Limb (tissue), 2 donors: Measurements from ENCODE around the gene KAZN.

ENCODE experiments used
- DNase-seq, 2 donors: peaks; one replicate each; pipeline ENCODE4 v3.0.0-alpha.2; 2016; ENCODE audit errors: extremely low spot score in 2 of 2

Gene KAZN

DNA sequence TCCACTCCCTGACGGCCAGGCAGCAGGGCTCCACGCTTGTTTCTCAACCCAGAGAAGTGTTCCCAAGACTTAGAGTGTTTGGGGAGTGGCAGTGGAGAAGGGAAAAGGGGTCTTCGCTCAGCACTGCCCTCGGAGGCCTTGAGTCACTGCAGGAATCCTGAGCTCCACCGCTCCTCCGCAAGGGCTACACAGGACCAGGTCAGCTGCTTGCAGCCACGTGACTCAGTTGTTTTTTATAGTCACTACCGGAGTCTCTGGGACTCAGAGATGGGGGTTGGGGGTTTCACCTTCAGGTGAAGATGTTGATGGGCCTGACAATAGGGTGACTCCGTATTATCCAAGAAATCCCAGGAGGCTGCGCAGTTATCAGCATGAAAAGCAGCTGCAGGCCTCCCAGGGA is 478.9 kb downstream of the KAZN start:
- DNase-seq, result no peak

DNA sequence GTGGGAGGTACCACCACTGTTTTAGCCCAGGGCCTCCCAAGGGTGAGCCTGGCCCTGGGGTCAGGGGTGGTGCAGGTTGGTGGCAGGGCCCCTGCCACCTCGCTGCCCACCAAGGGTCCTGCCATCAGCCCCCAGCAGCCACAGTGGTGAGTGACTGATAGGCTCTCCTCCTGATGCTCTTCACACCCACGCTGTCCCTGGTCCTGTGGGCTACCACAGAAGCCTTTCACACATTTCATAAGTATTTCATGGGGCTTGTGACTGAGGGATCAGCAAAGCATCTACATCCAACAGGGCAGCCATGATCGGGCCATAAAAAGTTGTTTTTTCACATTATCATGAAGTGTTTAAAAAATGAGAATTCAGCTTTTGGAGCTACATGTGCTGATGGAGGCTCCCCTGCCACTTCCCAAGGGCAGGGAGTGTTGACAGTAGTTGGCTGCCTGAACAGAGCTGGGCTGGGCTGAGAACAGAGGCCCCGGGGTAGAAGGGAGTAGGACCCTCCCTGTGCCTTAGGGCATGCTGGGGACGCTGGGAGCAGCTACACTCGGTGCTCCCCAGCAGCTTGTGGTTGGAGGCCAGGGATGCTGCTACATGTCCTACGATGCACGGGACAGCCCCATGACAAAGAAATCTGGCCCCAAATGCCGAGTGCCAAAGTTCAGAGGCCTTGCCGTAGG is 482.0 kb downstream of the KAZN start:
- DNase-seq, result no peak

DNA sequence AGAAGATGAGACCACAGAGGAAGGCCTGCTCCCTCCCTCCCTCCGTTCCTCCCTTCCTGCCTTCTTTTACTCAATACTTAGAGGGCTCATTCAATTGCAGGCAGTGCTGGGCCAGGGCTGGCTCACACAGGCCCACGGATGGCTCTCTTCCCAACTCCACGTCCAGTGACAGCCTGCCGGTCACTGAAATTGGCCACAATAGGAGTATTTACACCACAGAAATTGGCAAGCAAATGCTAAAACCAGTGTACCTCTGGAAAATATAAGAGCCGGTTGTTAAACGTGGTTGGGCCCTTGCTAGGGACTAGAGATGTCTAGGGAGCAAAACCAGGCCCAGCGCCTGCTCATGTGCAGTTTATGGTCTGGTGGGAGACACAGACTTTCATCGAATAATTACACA is 482.6 kb downstream of the KAZN start:
- DNase-seq, result peak in 1 of 2 donors; percentile 30

DNA sequence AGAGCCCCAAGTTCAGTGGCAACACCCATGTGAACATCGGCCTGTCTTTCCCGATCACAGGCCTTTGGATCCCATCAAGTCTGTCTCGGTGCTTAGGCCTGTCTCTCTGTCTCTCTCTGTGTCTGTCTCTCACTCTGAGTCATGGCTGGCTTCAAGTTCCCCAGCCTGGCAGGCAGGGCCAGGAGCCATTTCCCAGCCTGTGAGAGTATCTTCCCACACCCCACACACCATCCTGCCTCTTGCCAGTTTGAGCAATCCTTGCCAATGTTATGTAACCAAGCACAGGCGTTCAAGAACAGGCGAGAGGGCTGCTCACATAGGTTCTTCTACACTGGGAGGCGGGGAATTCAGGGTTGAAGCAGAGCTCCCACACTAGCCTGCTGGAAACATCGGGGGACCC is 485.1 kb downstream of the KAZN start:
- DNase-seq, result no peak

DNA sequence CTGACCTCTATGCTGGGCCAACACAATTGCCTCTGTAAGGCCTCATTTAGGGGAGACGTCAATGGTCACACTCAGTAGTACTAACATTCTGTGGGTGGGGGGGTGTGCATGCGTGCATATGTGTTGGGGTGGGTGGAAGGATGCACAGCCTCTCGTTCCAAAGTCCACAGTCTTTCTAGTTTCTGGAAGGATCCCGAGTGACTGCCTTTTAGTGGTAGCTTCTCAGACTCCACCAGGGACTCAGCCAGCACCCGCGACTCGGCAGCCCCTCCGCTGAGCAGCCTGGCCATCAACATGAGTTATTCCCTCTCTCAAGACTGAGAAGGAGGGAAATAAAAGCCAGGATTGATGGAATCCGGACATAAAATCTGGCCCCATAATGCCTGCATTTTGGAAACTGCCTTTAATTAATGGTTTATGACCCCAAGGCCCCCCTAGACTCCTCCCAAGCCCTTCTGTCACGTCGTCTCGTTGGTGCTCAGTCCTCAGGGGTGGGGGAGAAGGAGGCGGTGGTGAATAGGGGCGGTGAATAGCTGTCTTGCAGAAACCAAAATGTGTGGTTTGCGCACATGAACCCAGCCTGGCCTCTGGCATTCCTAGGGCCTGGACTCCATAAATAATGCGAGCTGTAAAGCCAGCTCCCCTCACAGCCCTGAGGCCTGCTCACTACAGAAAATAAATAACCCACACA is 489.9 kb downstream of the KAZN start:
- peak; percentile 49 to 67 for DNase-seq

DNA sequence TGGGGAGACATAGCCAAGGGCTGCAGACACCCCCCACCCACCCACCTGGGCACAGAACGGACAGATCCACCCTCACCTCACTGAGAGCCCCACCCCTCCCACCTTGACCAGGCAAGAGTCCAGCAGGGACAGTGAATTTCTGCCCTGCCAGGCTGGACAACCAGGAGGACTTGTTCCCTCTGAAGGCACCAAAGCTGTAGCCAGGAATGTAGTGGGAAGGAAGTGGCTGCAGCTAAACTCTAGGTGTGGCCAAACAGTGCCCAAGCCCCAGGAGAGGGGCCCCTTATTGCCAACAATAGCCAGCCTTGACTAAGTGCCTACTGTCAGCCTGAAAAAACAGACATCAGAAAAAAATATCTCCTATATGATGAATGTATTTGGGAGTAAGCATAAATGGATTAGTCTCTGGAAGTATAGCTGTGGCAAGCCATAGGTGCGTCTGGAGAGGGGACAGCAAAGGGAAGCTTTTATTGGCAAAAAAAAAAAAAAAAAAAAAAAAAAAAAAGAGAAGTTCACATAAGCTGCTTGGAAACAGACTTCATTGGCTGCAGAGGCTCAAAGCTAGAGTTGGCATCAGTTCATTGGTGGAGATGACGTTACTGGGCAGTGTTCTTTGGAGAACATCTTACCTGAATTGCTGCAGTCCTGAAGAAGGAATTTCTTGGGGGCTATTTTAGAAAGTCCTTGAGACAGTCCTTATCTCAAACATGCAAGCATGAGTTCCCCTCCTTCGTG is 490.9 kb downstream of the KAZN start:
- DNase-seq, result no peak

DNA sequence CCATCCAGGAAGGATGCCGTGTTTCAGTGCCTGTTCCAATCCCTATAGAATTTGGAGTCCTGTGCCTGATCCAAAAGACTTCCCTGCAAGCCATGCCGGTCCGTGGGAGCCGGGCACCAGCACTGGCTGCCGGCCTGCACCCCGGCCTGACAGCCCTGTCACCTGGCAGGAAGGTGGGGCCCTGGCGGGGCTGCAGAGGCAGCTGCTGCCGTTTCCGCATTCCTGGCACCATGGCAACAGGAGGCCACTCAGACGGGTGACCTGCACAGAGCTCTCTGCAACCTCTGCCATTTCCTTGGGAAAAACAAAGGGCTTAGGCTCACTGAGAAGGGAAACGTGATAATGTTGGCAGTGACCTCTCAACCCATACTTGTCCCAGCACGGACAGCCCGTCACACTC is 491.9 kb downstream of the KAZN start:
- peak in 1 of 2 donors; percentile 71 for DNase-seq

DNA sequence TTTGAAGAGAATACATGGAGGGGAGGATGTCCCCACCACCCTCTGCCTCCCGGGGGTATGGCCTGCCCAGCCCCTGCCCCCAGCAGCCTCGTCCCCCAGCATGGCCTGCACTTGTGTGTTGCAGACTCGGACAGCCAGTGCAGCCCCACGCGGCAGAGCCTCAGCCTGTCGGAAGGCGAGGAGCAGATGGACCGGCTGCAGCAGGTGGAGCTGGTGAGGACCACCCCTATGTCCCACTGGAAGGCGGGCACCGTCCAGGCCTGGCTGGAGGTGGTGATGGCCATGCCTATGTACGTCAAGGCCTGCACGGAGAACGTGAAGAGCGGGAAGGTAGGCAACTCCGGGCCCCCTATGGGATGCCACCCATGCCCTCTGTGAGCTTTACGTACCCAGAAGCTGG is 495.6 kb downstream of the KAZN start:
- DNase-seq, result no peak

DNA sequence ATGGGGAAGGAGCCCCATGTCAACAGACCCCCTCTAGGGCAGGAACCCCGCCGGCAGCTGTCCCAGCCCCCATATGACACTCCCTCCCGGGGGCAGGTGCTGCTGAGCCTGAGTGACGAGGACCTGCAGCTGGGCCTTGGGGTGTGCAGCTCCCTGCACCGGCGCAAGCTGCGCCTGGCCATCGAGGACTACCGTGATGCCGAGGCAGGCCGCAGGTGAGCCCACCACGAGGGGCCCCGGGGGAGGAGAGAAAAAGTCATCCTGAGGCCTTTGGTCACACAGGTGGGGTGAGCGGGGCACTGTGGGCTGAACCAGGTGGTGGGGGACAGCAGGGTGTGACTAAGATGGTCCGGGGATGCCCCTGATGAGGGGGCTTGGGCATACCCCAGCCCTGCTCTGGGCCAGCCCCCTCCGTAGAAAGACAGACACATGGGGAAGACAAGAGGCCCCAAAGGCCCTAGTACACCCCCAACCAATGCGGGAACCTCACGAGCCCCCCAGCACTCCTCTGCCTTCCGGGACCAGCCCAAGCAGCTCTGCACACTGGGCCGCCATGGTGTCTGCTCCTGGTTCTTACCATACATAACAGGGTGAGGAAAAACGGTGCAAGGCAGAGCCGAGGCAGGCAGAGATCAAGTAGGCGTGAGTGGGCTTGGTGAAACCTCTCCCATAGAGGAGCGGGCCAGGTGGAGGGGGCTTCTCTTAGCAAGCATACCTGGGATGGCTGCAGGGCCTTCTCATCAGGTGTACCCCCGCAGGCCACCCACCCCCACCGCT is 496.4 kb downstream of the KAZN start:
- no peak for DNase-seq

DNA sequence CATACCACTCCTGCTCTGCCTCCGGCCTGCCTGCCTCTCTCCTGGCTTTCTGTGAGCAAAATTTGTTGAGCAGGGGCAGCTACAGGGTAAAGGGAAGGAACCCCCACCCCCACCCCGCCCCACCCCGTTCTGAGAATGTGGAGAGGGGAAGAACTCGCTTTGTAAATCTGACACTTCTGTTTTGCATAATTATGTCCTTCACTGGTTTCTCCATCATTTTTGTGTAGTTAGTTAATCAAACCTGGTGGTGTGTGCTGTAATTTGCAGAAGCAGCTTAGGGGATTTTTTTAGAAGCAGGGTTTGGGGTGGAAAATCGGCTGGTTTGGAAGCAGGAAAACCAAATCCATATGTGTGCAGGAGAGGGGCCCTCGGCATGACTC is 497.0 kb downstream of the KAZN start:
- DNase-seq, result no peak

DNA sequence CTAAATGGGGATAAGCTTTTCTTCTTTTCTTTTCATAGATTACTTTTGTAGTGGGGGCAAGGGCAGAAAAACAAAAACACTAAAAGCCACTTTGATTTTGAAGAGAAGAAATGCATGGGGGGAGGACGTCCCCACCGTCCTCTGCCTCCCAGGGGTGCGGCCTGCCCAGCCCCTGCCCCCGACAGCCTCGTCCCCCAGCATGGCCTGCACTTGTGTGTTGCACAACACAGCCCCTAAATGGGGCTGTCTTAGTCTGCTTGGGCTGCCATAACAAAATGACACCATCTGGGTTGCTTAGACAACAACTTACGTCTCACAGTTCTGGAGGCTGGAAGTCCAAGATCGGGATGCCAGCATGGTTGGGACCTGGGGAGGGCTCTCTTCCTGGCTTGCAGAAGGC is 497.8 kb downstream of the KAZN start:
- DNase-seq, result no peak

DNA sequence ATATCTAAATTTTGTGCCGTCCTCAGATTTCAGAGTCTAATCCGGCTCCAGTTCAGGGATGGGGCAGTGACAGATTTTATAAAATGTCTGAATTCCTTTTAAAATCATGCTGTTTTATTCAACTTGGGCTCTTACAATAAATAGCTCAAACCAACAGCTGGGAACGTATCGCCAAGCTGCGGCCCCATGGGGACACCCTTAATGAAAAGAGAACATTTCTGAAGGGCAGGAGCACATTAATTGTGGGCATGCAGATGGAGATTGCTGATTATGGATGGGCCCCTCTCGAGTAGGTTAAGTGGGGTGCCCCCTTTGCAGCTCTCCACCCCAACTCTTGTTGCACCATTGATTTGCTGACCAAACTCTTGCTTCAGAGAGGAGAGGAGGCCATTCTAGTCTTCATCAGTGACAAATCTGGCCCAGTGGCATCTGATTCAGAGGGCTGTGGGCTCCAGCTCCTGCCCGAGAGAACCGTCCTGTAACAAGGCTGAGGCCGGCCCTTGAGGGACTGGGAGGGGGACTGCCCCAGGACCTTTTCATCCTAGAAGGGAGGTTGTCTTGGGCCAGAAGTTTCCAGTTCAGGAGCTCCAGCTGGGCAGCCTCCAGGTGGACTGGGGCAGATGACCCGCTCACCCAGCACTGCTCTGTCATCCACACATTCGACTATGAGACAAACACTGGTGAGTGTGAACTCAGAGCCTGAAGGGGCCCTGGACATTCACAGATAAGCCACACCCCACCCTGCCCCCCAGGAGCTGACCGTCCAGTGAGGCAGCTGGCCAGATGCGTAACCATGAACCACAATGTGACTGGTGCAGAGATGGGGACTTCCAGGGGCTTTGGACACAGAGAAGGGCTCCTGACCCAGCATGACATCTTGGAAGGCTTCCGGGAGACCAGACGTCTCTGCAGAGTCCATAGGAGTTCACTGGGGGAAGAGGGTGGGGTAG is 500.0 kb downstream of the KAZN start:
- no peak for DNase-seq

DNA sequence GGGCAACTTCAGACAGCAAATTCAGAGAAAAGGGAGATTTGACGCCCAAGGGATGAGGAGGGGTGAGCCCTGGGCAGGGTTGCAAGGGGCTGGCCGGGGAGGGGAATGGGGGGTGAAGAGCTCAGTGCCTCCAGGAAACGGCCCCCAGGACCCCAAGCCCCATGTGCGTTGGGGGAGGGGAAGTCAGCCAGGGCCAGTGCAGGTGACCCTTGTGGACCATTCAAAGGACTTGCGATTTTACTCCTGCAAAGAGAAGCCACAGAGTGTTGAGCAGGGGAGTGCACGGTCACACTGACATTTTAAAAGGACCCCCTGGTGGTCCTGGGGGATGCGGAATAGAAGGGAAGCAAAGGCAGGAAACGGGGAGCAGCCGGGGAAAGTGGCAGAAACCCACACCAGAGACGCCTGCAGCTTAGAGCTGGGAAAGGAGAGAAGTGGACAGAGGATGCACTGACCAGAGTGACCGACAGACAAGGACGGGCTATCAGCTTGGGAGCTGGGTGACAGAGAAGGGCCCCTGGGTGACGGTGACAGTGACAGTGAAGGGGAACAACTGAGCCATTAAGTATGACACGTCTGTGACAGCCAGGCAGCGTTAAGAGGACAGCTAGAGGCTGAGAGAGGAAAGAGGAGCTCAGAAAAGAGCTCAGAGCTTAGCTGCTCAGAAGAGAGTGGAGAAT is 501.1 kb downstream of the KAZN start:
- no peak for DNase-seq

DNA sequence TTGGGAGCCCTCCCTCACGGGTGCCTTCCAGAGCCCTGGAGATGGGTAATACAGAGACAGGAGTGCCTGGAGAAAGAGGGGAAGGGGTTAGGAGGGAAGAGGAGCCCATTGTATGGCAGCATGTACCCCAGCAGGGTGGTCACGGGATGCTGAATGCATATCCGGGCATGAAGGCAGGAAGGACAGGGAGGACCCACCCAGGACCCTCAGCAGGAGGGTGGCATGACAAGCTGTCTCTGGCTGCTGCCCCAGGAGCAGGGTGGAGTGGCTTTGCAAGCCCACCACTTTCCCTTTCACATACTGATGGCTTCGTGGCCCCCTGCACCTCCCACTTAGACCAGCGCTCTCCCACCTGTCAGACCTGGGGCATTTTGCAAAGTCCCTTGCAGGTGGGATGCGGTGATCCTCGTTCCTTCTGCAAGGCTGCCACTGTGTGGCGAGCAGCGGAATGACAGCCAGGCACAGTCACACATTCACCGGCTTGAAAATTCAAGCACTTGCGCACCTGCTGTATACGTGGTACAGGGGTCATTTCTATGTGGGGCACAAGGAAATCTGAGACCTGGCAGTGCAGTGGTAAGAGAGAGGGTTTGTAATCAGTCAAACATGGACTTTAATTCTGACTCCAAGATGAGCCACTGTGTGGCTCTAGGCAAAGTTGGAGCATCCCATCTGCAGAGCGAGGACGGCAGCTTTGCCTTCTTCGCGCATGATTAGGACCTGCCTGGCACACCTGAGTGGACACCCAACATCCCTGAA is 501.8 kb downstream of the KAZN start:
- peak in 1 of 2 donors; percentile 81 for DNase-seq

DNA sequence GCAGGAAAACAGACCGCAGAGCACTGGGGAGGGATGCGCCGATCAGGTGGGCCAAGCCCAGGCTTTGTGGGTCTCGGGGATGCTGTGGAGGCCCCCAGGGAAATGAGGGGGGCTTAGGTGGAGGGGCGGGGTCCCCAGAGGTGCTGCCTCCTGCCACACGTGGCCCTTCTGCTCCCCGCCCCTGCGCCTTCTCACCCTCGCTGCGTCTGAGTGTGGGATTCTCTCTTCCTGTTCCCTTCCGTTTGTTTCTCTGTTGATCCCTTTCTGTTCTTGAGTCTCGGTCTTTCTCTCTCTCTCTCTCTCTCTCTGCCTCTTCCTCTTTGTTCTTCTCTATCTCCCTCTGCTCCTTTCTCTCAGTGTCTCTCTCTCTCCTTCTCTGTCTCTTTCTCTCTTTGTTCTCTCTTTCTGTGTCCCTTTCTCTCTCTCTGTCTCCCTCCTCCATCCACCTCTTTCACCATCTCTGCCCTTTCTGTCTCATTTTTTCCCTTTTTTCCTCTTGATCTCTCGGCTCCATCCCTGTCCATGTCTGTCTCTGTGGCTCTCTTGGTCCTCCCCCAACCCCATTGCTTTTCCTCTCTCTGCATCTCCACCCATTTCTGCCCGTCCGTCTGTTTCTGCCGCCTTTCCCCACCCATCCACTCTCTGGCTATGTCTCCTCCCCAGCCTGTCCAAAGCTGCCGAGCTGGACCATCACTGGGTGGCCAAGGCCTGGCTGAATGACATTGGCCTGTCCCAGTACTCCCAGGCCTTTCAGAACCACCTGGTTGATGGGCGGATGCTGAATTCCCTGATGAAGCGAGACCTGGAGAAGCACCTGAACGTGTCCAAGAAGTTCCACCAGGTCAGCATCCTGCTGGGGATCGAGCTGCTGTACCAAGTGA is 502.6 kb downstream of the KAZN start:
- no peak for DNase-seq

DNA sequence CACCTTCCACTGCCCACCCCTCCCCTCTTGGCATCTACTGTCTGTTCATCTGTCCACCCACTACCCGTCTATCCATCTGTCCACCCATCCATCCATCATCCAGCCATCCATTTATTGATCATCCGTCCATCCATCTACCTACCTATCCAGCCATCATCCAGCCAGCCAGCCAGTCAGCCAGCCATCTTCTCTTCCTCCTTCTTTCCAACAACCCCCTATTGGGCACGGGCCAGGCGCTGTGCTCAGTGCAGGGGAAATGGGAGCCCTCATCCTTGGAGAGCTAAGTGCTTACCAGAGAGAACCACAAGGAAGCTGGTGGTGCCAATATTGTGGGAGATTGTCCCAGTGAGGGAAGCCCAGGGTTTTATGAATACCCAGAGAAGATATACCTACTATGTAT is 503.3 kb downstream of the KAZN start:
- no peak for DNase-seq

DNA sequence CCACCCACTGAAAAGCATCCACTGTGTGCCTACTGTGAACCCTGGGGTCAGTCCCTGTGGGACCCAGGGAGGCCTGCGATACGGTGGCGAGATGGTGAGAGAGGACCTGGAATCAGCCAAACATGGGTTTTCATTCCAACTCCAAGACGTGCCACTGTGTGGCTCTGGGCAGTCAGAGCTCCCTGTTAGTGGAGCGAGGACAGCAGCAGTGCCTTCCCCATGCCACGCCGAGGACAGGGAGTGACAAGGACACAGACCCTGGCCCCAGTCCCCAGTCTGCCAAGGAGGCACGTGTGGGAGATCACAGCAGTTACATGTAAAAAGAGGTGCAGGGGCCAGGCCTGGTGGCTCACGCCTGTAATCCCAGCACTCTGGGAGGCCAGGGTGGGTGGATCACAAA is 504.2 kb downstream of the KAZN start:
- no peak for DNase-seq

DNA sequence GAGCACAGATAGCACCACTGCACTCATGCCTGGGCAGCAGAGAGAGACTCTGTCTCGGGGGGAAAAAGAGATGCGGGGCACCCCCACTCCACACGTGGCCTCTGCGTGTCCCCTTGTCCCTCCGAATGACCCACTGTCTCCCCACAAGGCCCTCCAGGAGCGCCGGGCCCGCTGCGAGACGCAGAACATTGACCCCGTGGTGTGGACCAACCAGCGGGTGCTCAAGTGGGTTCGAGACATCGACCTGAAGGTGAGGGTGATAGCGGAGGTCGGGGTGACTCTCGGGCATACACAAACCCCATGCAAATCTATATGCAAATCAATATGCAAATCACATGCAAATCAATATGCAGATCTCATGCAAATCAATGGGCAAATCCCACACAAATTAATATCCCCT is 504.7 kb downstream of the KAZN start:
- DNase-seq, result no peak

DNA sequence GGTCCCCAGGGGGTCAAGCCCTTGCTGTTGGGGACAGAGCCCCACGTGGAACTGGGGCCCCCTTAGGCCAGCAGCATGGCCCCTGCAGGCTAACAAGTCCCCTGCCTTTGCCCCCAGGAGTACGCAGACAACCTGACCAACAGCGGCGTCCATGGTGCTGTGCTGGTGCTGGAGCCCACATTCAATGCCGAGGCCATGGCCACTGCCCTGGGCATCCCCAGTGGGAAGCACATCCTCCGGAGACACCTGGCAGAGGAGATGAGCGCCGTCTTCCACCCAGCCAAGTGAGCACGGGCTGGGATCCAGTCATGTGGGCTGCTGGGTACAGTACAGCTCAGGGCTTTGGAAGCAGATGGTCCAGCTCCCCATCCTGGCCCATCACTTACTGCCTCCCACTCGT is 505.4 kb downstream of the KAZN start:
- DNase-seq, result no peak
